GM19328 (cell line): ENCODE data around the gene CLGN.
A peak's percentile ranks its signal among the peaks of the same experiment; 100 is the strongest.
"Not testable (repeated sequence)": the region's sequence is repeated elsewhere in the genome, so short reads cannot be mapped to it uniquely, and the experiment has no call there.

Experiments used
- ATAC-seq: cut with Tn5 transposase; IDR thresholded peaks from one replicate; pipeline ENCODE4 v1.9.1; 2021; ENCODE audit warnings: mild to moderate bottlenecking, moderate library complexity; ENCODE audit not compliant: unreplicated experiment

The CLGN gene

GRCh38 chr4:140427106-140427918 lies at the start of gene CLGN:
Gene CLGN (minus strand): TSS chr4:140427648. CDS start chr4:140413078, 14,570 bp downstream.
- peak; percentile 92 for ATAC-seq

GRCh38 chr4:140472156-140472555 lies 44.7 kb upstream of the CLGN start:
- ATAC-seq, result no peak

GRCh38 chr4:140469791-140470733 lies 42.6 kb upstream of the CLGN start:
- no peak for ATAC-seq

GRCh38 chr4:140466146-140466545 lies 38.7 kb upstream of the CLGN start:
- no peak for ATAC-seq

- ATAC-seq, result no peak
Observed at GRCh38 chr4:140463614-140464013, 36.2 kb upstream of the CLGN start.

GRCh38 chr4:140463182-140463581 lies 35.7 kb upstream of the CLGN start:
- ATAC-seq, result no peak

- no peak for ATAC-seq
Observed at GRCh38 chr4:140450352-140450751, 22.9 kb upstream of the CLGN start.

GRCh38 chr4:140448830-140449229 lies 21.4 kb upstream of the CLGN start:
- ATAC-seq, result no peak

GRCh38 chr4:140448162-140448561 lies 20.7 kb upstream of the CLGN start:
- ATAC-seq, result no peak

GRCh38 chr4:140444347-140444746 lies 16.9 kb upstream of the CLGN start:
- not testable (repeated sequence) for ATAC-seq

GRCh38 chr4:140439644-140440142 lies 12.2 kb upstream of the CLGN start:
- ATAC-seq, result no peak

GRCh38 chr4:140427919-140428471 lies 547 bp upstream of the CLGN start:
- no peak for ATAC-seq

GRCh38 chr4:140426610-140427105 lies 790 bp downstream of the CLGN start:
- ATAC-seq, result peak; percentile 20

GRCh38 chr4:140423106-140423505 lies 4.3 kb downstream of the CLGN start:
- no peak for ATAC-seq

GRCh38 chr4:140413130-140413969 lies 14.1 kb downstream of the CLGN start:
- not testable (repeated sequence) for ATAC-seq

- ATAC-seq, result no peak
Observed at GRCh38 chr4:140408974-140409373, 18.5 kb downstream of the CLGN start.

- ATAC-seq, result no peak
Observed at GRCh38 chr4:140406292-140406691, 21.2 kb downstream of the CLGN start.

- ATAC-seq, result no peak
Observed at GRCh38 chr4:140400111-140400510, 27.3 kb downstream of the CLGN start.

- no peak for ATAC-seq
Observed at GRCh38 chr4:140395668-140396067, 31.8 kb downstream of the CLGN start.

GRCh38 chr4:140388015-140388414 lies 39.4 kb downstream of the CLGN start:
- no peak for ATAC-seq
